Chondrocyte (in vitro differentiated cells): Measurements from ENCODE around the gene SLC22A14. TPM values are rescaled to one million over a fixed set of nuclear protein-coding genes. Genes with fewer than 3 reads are reported as not detected.

Experiments
- DNase-seq: peaks from one replicate; pipeline ENCODE4 v3.0.0; 2021; ENCODE audit warnings: mixed read lengths, low spot score
- H3K27ac Mint-ChIP-seq: one replicate; pipeline ENCODE4 v1.8.0; 2021; ENCODE audit warnings: mild to moderate bottlenecking, moderate library complexity, mixed read lengths; ENCODE audit not compliant: unreplicated experiment
- H3K27me3 Mint-ChIP-seq: 2 replicates; pipeline ENCODE4 v1.8.0; 2021; ENCODE audit warnings: low read depth, mixed read lengths
- H3K36me3 Mint-ChIP-seq: 2 replicates; pipeline ENCODE4 v1.8.0; 2021; ENCODE audit warnings: low read depth, mixed read lengths
- H3K4me1 Mint-ChIP-seq: 2 replicates; pipeline ENCODE4 v1.8.0; 2021; ENCODE audit warnings: low read depth, mild to moderate bottlenecking, mixed read lengths
- H3K4me3 Mint-ChIP-seq: one replicate; pipeline ENCODE4 v1.8.0; 2021; ENCODE audit warnings: mild to moderate bottlenecking, moderate library complexity, mixed read lengths; ENCODE audit not compliant: unreplicated experiment
- H3K9me3 Mint-ChIP-seq: 2 replicates; pipeline ENCODE4 v1.8.0; 2021; ENCODE audit warnings: low read depth, mixed read lengths
- total RNA-seq: library from RNA; stranded (reverse); gene quantifications from 3 replicates; pipeline ENCODE4 v1.2.1, GENCODE V29; 2021
- TF ChIP-seq, protein P1 (sequence below): fragments of 200-600 bp; sonication (generic); IDR thresholded peaks from 2 replicates; pipeline ENCODE4 v1.5.0; 2021; ENCODE audit warnings: antibody characterized with exemption, mild to moderate bottlenecking, moderate library complexity

The SLC22A14 gene
- total RNA-seq, 1 donor from 2014 or later: 0.75 TPM

DNA sequence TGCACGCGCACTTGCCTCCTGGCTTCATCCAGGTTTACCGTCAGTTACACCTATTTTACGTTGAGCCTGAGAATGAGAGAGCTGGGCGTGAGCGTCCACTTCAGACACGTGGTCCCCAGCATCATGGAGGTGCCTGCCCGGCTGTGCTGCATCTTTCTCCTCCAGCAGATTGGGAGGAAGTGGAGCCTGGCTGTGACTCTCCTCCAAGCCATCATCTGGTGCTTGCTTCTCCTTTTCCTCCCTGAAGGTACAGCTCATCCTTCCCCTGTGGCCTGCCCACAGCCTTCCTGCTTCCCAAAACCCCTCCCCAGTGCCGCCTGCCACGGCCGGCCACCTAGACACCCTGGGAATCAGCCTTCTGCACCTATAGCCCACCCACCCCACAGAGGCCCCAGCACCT lies 31.6 kb downstream of the SLC22A14 start:
- TF ChIP-seq, protein P1, sequence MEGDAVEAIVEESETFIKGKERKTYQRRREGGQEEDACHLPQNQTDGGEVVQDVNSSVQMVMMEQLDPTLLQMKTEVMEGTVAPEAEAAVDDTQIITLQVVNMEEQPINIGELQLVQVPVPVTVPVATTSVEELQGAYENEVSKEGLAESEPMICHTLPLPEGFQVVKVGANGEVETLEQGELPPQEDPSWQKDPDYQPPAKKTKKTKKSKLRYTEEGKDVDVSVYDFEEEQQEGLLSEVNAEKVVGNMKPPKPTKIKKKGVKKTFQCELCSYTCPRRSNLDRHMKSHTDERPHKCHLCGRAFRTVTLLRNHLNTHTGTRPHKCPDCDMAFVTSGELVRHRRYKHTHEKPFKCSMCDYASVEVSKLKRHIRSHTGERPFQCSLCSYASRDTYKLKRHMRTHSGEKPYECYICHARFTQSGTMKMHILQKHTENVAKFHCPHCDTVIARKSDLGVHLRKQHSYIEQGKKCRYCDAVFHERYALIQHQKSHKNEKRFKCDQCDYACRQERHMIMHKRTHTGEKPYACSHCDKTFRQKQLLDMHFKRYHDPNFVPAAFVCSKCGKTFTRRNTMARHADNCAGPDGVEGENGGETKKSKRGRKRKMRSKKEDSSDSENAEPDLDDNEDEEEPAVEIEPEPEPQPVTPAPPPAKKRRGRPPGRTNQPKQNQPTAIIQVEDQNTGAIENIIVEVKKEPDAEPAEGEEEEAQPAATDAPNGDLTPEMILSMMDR: no peak
- Mint-ChIP-seq H3K36me3 (peaks cover 20% of the 10 kb centered on the region), H3K27ac (no peak overlapping the region), H3K9me3 (no peaks in the 10 kb centered on the region), H3K4me1 (no peaks in the 10 kb centered on the region), H3K4me3 (no peak overlapping the region), H3K27me3 (no peaks in the 10 kb centered on the region)
- DNase-seq: no peak

DNA sequence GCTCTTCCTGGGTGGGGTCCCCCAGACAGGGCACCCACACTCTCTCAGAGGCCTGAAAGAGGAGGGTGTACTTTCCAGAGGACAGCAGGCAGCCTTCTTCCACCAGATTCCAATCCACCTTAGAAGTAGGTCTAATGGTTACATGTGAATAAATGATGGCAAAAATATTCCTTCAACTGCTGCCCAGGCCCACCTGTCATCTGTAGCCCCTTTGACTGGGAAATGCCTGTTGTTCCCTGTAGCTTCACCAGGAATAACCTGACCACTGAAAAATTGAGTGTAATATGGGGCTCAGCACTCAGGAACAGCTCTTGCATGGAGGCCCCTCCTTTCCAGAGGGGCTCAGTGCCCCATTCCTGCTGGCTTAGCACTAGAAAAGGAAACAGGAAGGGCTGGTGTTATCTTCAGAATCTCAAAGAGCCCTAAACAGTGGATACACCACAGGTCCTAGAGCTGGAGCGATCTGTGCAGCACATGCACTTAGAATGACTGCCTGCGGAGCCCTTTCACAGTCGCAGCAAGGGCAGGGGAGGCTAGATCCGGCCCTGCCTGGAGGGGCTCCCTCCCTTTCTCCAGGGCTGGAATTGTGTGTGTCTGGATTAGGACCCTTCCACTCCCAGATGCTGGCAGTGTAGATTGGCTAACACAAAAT lies 32.1 kb downstream of the SLC22A14 start:
- H3K36me3 Mint-ChIP-seq: peaks cover 17% of the 10 kb centered on the region

DNA sequence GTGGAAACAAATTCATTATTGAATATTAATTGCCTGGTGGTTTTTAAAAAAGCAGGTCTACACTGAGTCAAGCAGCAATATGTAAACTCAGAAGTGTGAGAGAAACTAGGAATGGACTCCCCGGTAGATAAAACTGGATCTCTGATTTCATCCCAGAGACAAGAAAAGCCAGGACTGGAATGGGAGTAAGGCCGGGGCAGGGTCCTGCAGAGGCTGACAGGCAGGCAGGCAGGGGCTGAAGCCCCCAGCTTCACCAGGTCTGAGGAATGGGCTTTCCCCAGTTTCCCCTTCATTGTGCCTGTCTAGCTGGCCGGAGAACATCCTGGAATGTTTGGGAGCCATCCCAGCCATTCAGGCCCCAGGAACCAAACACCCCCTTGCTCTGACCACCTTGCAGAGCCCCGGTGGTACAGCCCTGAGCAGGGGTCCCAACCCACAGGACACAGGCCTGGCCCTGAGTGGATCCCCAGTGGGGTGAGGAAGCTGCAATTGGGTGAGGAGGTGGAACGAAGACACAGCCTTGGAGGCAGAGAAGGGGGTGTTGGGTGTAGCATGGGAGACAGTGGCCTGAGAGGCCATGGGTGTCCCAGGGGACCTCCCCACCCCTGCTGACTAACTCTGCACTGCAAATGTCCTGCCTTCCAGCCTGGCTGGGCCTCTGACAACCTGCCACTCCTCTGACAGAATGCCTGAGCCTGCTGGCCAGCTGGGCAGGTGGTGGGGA lies 32.8 kb downstream of the SLC22A14 start:
- no peak for DNase-seq
- Mint-ChIP-seq H3K27ac (no peak overlapping the region), H3K4me1 (no peaks in the 10 kb centered on the region), H3K4me3 (no peak overlapping the region), H3K27me3 (no peaks in the 10 kb centered on the region), H3K36me3 (peaks cover 12% of the 10 kb centered on the region), H3K9me3 (no peaks in the 10 kb centered on the region)
- TF ChIP-seq, protein P1: no peak

More for the DNA sequence above, 32.1 kb downstream of the SLC22A14 start:
- H3K9me3 Mint-ChIP-seq: no peaks in the 10 kb centered on the region
- no peaks in the 10 kb centered on the region for H3K4me1 Mint-ChIP-seq
- no peak overlapping the region for H3K4me3 Mint-ChIP-seq
- TF ChIP-seq, protein P1: no peak
- H3K27me3 Mint-ChIP-seq: no peaks in the 10 kb centered on the region
- no peak overlapping the region for H3K27ac Mint-ChIP-seq
- no peak for DNase-seq

DNA sequence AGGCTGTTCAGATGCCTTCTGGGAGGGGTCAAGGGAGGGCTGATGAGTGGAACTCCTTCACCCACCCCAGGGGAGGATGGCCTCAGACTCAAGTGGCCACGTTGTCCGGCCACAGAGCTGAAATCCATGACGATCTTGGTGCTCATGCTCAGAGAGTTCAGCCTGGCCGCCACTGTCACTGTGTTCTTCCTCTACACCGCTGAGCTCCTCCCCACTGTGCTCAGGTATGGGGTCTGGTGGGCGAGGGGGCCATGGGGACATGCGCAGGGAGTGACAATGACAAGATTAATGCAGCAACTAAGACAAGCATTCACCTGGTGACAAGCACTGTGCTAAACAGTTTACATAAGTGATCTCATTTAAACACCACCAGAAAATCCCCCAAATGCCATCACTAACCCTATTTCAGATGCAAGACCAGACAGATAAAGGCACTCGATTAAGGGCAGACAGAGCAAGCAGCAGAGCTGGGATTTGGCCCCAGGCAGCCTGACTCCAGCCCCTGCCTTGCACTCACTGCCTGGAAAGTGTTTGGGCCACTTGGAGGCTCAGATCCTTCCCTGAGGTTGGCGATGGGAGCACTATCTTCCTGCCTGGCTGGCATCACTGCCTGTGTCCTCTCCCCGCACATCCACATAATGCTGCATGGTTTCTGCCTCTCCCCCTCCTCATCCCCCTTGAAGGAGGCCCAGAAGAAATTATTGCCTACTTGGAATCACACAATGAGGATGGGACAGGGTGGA lies 33.6 kb downstream of the SLC22A14 start:
- H3K27ac Mint-ChIP-seq: no peak overlapping the region
- H3K4me1 Mint-ChIP-seq: no peaks in the 10 kb centered on the region
- no peaks in the 10 kb centered on the region for H3K27me3 Mint-ChIP-seq

More for the DNA sequence above, 33.6 kb downstream of the SLC22A14 start:
- Mint-ChIP-seq H3K4me3 (no peak overlapping the region), H3K36me3 (peaks cover 15% of the 10 kb centered on the region), H3K9me3 (no peaks in the 10 kb centered on the region)
- TF ChIP-seq, protein P1: no peak
- no peak for DNase-seq
